OCI-M2 (cell line): Measurements from ENCODE around the gene ARSG.

Source experiments
- DNase-seq: peaks from one replicate; lab custom pipeline; 2025; ENCODE audit not compliant: unreplicated experiment; lab: John Stamatoyannopoulos, UW

Gene ARSG

GRCh38 chr17:68424203-68424602, 132.9 kb downstream of the ARSG start:
- no peak for DNase-seq

- no peak for DNase-seq
Measured at GRCh38 chr17:68424861-68425260, 133.6 kb downstream of the ARSG start.

- DNase-seq: no peak
Measured at GRCh38 chr17:68425979-68426378, 134.7 kb downstream of the ARSG start.

GRCh38 chr17:68427575-68427974, 136.3 kb downstream of the ARSG start:
- no peak for DNase-seq

- DNase-seq: no peak
Measured at GRCh38 chr17:68428498-68429172, 137.3 kb downstream of the ARSG start.

- no peak for DNase-seq
Measured at GRCh38 chr17:68429881-68430280, 138.6 kb downstream of the ARSG start.

- DNase-seq: no peak
Measured at GRCh38 chr17:68431045-68431608, 139.8 kb downstream of the ARSG start.

GRCh38 chr17:68431661-68432071, 140.4 kb downstream of the ARSG start:
- no peak for DNase-seq

- no peak for DNase-seq
Measured at GRCh38 chr17:68432086-68432864, 141.0 kb downstream of the ARSG start.

GRCh38 chr17:68433211-68433610, 141.9 kb downstream of the ARSG start:
- DNase-seq: no peak

GRCh38 chr17:68433911-68434508, 142.7 kb downstream of the ARSG start:
- DNase-seq: no peak

GRCh38 chr17:68435361-68435760, 144.1 kb downstream of the ARSG start:
- no peak for DNase-seq

GRCh38 chr17:68435876-68436842, 144.9 kb downstream of the ARSG start:
- peak; percentile 35 for DNase-seq

GRCh38 chr17:68437979-68438822, 146.9 kb downstream of the ARSG start:
- DNase-seq: no peak

- DNase-seq: no peak
Measured at GRCh38 chr17:68439656-68440290, 148.5 kb downstream of the ARSG start.

- no peak for DNase-seq
Measured at GRCh38 chr17:68440526-68440925, 149.2 kb downstream of the ARSG start.

GRCh38 chr17:68441070-68441770, 149.9 kb downstream of the ARSG start:
- DNase-seq: no peak

GRCh38 chr17:68443972-68444464, 152.7 kb downstream of the ARSG start:
- no peak for DNase-seq
